SU-DHL-6 (cell line): ENCODE measurements around the gene TRMT6.

Experiments used
- H2AFZ ChIP-seq: fragments of 200-600 bp; sonication (generic); 2 replicates; pipeline ENCODE4 v1.6.1; 2014; ENCODE audit warnings: low read depth, mild to moderate bottlenecking, moderate library complexity, mixed read lengths, antibody characterized with exemption, low read length; ENCODE audit not compliant: severe bottlenecking
- H3F3A ChIP-seq: fragments of 200-600 bp; shearing (Covaris generic); 2 replicates; pipeline ENCODE4 v1.6.0; 2016; ENCODE audit warnings: antibody characterized with exemption, mild to moderate bottlenecking; ENCODE audit not compliant: insufficient read depth
- H3K27ac ChIP-seq: fragments of 200-600 bp; sonication (generic); 2 replicates; pipeline ENCODE4 v1.5.1; 2016; ENCODE audit warnings: low read depth, mild to moderate bottlenecking, low read length, moderate library complexity, mixed read lengths
- H3K27me3 ChIP-seq: fragments of 200-600 bp; sonication (generic), shearing (Covaris generic); 2 replicates; pipeline ENCODE4 v1.6.0; 2014; ENCODE audit warnings: mild to moderate bottlenecking, low read length
- H3K36me3 ChIP-seq: fragments of 200-600 bp; sonication (generic); 2 replicates; pipeline ENCODE4 v1.6.1; 2014; ENCODE audit warnings: mild to moderate bottlenecking, low read length, mixed read lengths
- H3K4me2 ChIP-seq: fragments of 300-600, 200-600 bp; shearing (Covaris generic), sonication (generic); 2 replicates; pipeline ENCODE4 v1.6.0; 2014; ENCODE audit warnings: low read length, low read depth, mild to moderate bottlenecking; ENCODE audit not compliant: poor library complexity, severe bottlenecking
- H3K4me3 ChIP-seq: fragments of 200-600 bp; sonication (generic); 2 replicates; pipeline ENCODE4 v1.5.1; 2014; ENCODE audit warnings: antibody characterized with exemption, low read length, mild to moderate bottlenecking, mixed read lengths; ENCODE audit not compliant: insufficient read depth, poor library complexity, severe bottlenecking
- H3K79me2 ChIP-seq: fragments of 200-600 bp; sonication (generic); 2 replicates; pipeline ENCODE4 v1.6.1; 2014; ENCODE audit warnings: mild to moderate bottlenecking, low read length, moderate library complexity; ENCODE audit not compliant: insufficient read depth
- H3K9ac ChIP-seq: fragments of 200-600 bp; sonication (generic); 2 replicates; pipeline ENCODE4 v1.7.0; 2014; ENCODE audit warnings: mild to moderate bottlenecking, low read length
- H3K9me2 ChIP-seq: fragments of 200-600 bp; sonication (generic); replicated peaks from 2 replicates; pipeline ENCODE4 v1.6.1; 2014; ENCODE audit warnings: low read length; ENCODE audit not compliant: insufficient read depth
- H3K9me3 ChIP-seq: fragments of 200-600 bp; sonication (generic); 2 replicates; pipeline ENCODE4 v1.6.1; 2014; ENCODE audit warnings: low read length, mixed read lengths; ENCODE audit not compliant: insufficient read depth
- H4K20me1 ChIP-seq: fragments of 200-600 bp; sonication (generic); 2 replicates; pipeline ENCODE4 v1.6.1; 2014; ENCODE audit warnings: low read depth, mild to moderate bottlenecking, antibody characterized with exemption, low read length, moderate library complexity, mixed read lengths
- CTCF ChIP-seq: fragments of 200-600 bp; sonication (generic); IDR thresholded peaks from one replicate; pipeline ENCODE4 v1.5.1; 2017; ENCODE audit warnings: antibody characterized with exemption, mild to moderate bottlenecking, low read length, moderate library complexity; ENCODE audit not compliant: insufficient read depth, poor library complexity, severe bottlenecking
- EZH2phosphoT487 ChIP-seq: fragments of 200-600 bp; sonication (generic), shearing (Covaris generic); conservative IDR thresholded peaks from 2 replicates; pipeline ENCODE4 v1.6.1; 2018; ENCODE audit warnings: mild to moderate bottlenecking, antibody characterized with exemption, low read length, moderate library complexity, mixed read lengths

The TRMT6 gene

DNA sequence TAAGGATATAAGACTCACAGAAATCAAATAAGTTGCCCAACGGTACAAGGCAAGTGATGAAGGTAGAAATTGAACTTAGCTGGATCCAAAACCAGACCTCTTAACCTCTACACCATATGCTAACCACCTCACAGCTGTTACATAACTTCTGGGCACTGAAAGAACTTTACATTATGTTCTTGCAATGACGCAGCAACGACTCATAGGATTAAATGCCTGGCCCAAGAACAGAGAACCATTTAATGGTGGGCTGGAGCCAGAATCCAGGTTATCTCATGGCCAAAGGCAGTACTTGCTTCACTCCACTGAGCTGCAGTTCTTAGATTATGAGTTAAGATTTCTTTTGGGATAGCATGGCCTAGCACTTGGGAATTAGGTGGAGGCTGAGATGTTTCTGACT, 4.4 kb downstream of the TRMT6 start:
- Histone ChIP-seq H3K27me3 (no peaks in the 10 kb centered on the region), H3F3A (no peaks in the 10 kb centered on the region), H3K79me2 (peaks cover 52% of the 10 kb centered on the region), H4K20me1 (no peaks in the 10 kb centered on the region), H3K36me3 (peaks cover 50% of the 10 kb centered on the region), H2AFZ (no peak overlapping the region), H3K9me3 (no peaks in the 10 kb centered on the region), H3K27ac (no peak overlapping the region), H3K9ac (no peak overlapping the region), H3K4me3 (no peak overlapping the region), H3K9me2 (no peaks in the 10 kb centered on the region), H3K4me2 (no peak overlapping the region)
- TF ChIP-seq EZH2phosphoT487, result no peak
- TF ChIP-seq CTCF, result no peak

DNA sequence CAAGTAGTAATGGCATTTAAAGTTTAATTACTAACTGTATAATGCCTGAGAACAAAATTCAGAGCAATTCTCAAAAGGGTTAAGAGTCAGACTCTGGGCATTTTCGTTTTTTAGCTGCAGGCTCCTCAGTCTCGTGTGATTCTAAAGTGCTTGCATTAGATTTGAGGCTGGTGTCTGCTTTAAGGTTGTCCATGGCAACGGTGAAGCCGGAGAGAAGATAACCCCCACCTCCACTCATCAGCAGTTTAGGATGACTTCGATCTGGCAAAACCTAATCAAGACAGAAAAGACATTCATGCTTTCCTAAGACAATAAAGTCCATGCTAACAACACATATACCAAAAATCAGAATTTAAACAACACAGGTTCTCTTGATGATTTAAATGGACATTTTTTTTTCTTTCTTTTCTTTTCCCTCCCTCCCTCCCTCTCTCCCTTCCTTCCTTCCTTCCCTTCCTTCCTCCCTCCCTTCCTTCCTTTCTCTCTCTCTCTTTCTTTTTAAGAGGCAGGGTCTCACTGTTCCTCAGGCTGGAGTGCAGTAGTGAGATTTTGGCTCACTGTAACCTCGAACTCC, 11.8 kb downstream of the TRMT6 start:
- H3K9me2 ChIP-seq, result no peaks in the 10 kb centered on the region
- H3F3A ChIP-seq, result peaks cover 14% of the 10 kb centered on the region
- TF ChIP-seq EZH2phosphoT487 (no peak), CTCF (no peak)
- H3K9ac ChIP-seq, result no peak overlapping the region
- H2AFZ ChIP-seq, result no peak overlapping the region
- H3K4me2 ChIP-seq, result no peak overlapping the region
- no peak overlapping the region for H3K4me3 ChIP-seq
- H3K79me2 ChIP-seq, result no peaks in the 10 kb centered on the region
- no peak overlapping the region for H3K27ac ChIP-seq
- H3K36me3 ChIP-seq, result peaks cover 32% of the 10 kb centered on the region
- no peaks in the 10 kb centered on the region for H3K27me3 ChIP-seq
- H4K20me1 ChIP-seq, result no peaks in the 10 kb centered on the region
- no peaks in the 10 kb centered on the region for H3K9me3 ChIP-seq

- peaks cover 14% of the 10 kb centered on the region for H3F3A ChIP-seq
- no peaks in the 10 kb centered on the region for H4K20me1 ChIP-seq
- no peak overlapping the region for H3K9ac ChIP-seq
- H3K79me2 ChIP-seq, result no peaks in the 10 kb centered on the region
- H3K4me2 ChIP-seq, result no peak overlapping the region
- H3K9me2 ChIP-seq, result no peaks in the 10 kb centered on the region
- H3K36me3 ChIP-seq, result peaks cover 11% of the 10 kb centered on the region
- no peak overlapping the region for H3K27ac ChIP-seq
- H3K4me3 ChIP-seq, result no peak overlapping the region
- TF ChIP-seq EZH2phosphoT487 (no peak), CTCF (no peak)
- no peaks in the 10 kb centered on the region for H3K9me3 ChIP-seq
- H2AFZ ChIP-seq, result no peak overlapping the region
- no peaks in the 10 kb centered on the region for H3K27me3 ChIP-seq
These were observed 14.1 kb downstream of the TRMT6 start for GRCh38 chr20:5936238-5936637.
